ENCODE data around the gene CCDC40. TPM values are rescaled to one million over a fixed set of nuclear protein-coding genes. Genes with fewer than 3 reads are reported as not detected.

CCDC40 gene
- total RNA-seq, 1 experiment from 2014 or later = 3.9 TPM

GRCh38 chr17:80091376-80091775, 54.9 kb downstream of the CCDC40 start:
- Histone ChIP-seq H3K27me3 (replicated peaks; ENCODE audit: control insufficient read depth, insufficient read depth, low read length) (no peaks in the 10 kb centered on the region), H3K4me1 (no peaks in the 10 kb centered on the region), H3K9me3 (no peaks in the 10 kb centered on the region), H3K4me3 (ENCODE audit: low read depth, low read length) (no peak overlapping the region), H3K36me3 (ENCODE audit: control insufficient read depth, insufficient read depth, low read length) (no peaks in the 10 kb centered on the region)
- peaks cover 3% of the 10 kb centered on the region for H3K27me3 Mint-ChIP-seq (ENCODE audit: insufficient read depth, unreplicated experiment)
- no peak for TF ChIP-seq CTCF (IDR thresholded peaks at IDR 0.05; ENCODE audit: insufficient read depth in 1 of 2, low read depth in 1 of 2, low read length in 1 of 2, severe bottlenecking in 1 of 2, unreplicated experiment in 1 of 2)
- no peaks in the 10 kb centered on the region for H3K36me3 Mint-ChIP-seq (ENCODE audit: insufficient read depth, unreplicated experiment)
- no peaks in the 10 kb centered on the region for H3K9me3 Mint-ChIP-seq (ENCODE audit: unreplicated experiment)
- no peak for DNase-seq
- no TSS peak for BruUV-seq (replicated peaks)
- intact Hi-C loops (cut with micrococcal nuclease; ENCODE audit: unreplicated experiment) = no loop called here
- ChIA-PET POLR2A (no interaction called here), CTCF (no interaction called here)
- no peak overlapping the region for H3K4me3 Mint-ChIP-seq (ENCODE audit: unreplicated experiment)
- no peak overlapping the region for H3K27ac Mint-ChIP-seq (ENCODE audit: unreplicated experiment)
- H3K4me1 Mint-ChIP-seq (ENCODE audit: low read depth, unreplicated experiment) = no peaks in the 10 kb centered on the region

- no peaks in the 10 kb centered on the region for H3K36me3 Mint-ChIP-seq (ENCODE audit: insufficient read depth, unreplicated experiment)
- POLR2A ChIA-PET = no interaction called here
- H3K4me3 Mint-ChIP-seq (ENCODE audit: unreplicated experiment) = no peak overlapping the region
- no peak overlapping the region for H3K27ac Mint-ChIP-seq (ENCODE audit: unreplicated experiment)
- H3K27me3 ChIP-seq (replicated peaks; ENCODE audit: control insufficient read depth, insufficient read depth, low read length) = no peaks in the 10 kb centered on the region
- no TSS peak for BruUV-seq (replicated peaks)
- no peaks in the 10 kb centered on the region for H3K27me3 Mint-ChIP-seq (ENCODE audit: insufficient read depth, unreplicated experiment)
- H3K4me1 ChIP-seq = no peaks in the 10 kb centered on the region
- no peaks in the 10 kb centered on the region for H3K4me1 Mint-ChIP-seq (ENCODE audit: low read depth, unreplicated experiment)
- CTCF ChIA-PET = interaction anchor here (0.7 to 1.2 kb wide), 3 partner anchors 9 to 91 kb away, joined by 3 to 5 read pairs (median 4); partner anchors contain the start of gene GAA
- H3K36me3 ChIP-seq (ENCODE audit: control insufficient read depth, insufficient read depth, low read length) = no peaks in the 10 kb centered on the region
- H3K9me3 ChIP-seq = no peaks in the 10 kb centered on the region
- H3K4me3 ChIP-seq (ENCODE audit: low read depth, low read length) = no peak overlapping the region
- intact Hi-C loops (cut with micrococcal nuclease; ENCODE audit: unreplicated experiment) = no loop called here
- no peaks in the 10 kb centered on the region for H3K9me3 Mint-ChIP-seq (ENCODE audit: unreplicated experiment)
- TF ChIP-seq CTCF (IDR thresholded peaks at IDR 0.05; ENCODE audit: insufficient read depth in 1 of 2, low read depth in 1 of 2, low read length in 1 of 2, severe bottlenecking in 1 of 2, unreplicated experiment in 1 of 2) = no peak
- DNase-seq = no peak
Observed at GRCh38 chr17:80092959-80093358, 56.5 kb downstream of the CCDC40 start.

GRCh38 chr17:80095038-80095843, 58.8 kb downstream of the CCDC40 start:
- Mint-ChIP-seq H3K27me3 (ENCODE audit: insufficient read depth, unreplicated experiment) (no peaks in the 10 kb centered on the region), H3K36me3 (ENCODE audit: insufficient read depth, unreplicated experiment) (no peaks in the 10 kb centered on the region), H3K27ac (ENCODE audit: unreplicated experiment) (no peak overlapping the region), H3K4me3 (ENCODE audit: unreplicated experiment) (no peak overlapping the region), H3K9me3 (ENCODE audit: unreplicated experiment) (no peaks in the 10 kb centered on the region), H3K4me1 (ENCODE audit: low read depth, unreplicated experiment) (no peaks in the 10 kb centered on the region)
- intact Hi-C loops (cut with micrococcal nuclease; ENCODE audit: unreplicated experiment) = no loop called here
- Histone ChIP-seq H3K9me3 (no peaks in the 10 kb centered on the region), H3K4me1 (no peaks in the 10 kb centered on the region), H3K27me3 (replicated peaks; ENCODE audit: control insufficient read depth, insufficient read depth, low read length) (no peaks in the 10 kb centered on the region; the same call in 1 of the 2 replicates), H3K36me3 (ENCODE audit: control insufficient read depth, insufficient read depth, low read length) (no peaks in the 10 kb centered on the region), H3K4me3 (ENCODE audit: low read depth, low read length) (no peak overlapping the region)
- no peak for DNase-seq
- no peak for TF ChIP-seq CTCF (IDR thresholded peaks at IDR 0.05; ENCODE audit: insufficient read depth in 1 of 2, low read depth in 1 of 2, low read length in 1 of 2, severe bottlenecking in 1 of 2, unreplicated experiment in 1 of 2)
- BruUV-seq (replicated peaks) = no TSS peak
- CTCF ChIA-PET = no interaction called here
- POLR2A ChIA-PET = no interaction called here
